ENCODE measurements around the gene PDZRN3. TPM values are rescaled to one million over a fixed set of nuclear protein-coding genes. Genes with fewer than 3 reads are reported as not detected.

Gene PDZRN3
- total RNA-seq, 2 experiments from 2014 or later: not detected

DNA sequence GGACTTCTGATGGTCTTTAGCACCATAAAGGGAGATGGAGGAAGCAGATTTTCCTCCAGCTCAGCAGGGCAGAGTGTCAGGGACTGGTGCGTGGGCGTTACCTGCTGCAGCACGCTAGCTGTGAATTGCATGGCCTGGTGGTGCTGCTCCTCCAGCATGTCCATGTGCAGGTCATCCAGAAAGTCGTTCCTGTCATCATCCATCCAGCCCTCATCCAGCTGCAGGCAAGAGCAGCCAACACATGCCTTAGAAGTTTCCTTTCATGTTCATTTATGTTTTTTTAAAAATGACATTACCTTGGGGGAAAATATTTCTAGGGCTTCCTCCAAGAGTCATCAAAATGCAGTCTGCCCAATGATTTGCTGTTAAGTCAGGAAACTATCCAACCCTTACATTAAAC is 239.2 kb downstream of the PDZRN3 start:
- DNase-seq: no peak
- CTCF ChIA-PET: no interaction called here
- Mint-ChIP-seq H3K36me3 (ENCODE audit: low read depth) (no peaks in the 10 kb centered on the region), H3K4me3 (no peak overlapping the region), H3K27me3 (no peaks in the 10 kb centered on the region), H3K9me3 (peaks cover 11% of the 10 kb centered on the region), H3K27ac (no peak overlapping the region), H3K4me1 (no peaks in the 10 kb centered on the region)
- POLR2A ChIA-PET: no interaction called here

DNA sequence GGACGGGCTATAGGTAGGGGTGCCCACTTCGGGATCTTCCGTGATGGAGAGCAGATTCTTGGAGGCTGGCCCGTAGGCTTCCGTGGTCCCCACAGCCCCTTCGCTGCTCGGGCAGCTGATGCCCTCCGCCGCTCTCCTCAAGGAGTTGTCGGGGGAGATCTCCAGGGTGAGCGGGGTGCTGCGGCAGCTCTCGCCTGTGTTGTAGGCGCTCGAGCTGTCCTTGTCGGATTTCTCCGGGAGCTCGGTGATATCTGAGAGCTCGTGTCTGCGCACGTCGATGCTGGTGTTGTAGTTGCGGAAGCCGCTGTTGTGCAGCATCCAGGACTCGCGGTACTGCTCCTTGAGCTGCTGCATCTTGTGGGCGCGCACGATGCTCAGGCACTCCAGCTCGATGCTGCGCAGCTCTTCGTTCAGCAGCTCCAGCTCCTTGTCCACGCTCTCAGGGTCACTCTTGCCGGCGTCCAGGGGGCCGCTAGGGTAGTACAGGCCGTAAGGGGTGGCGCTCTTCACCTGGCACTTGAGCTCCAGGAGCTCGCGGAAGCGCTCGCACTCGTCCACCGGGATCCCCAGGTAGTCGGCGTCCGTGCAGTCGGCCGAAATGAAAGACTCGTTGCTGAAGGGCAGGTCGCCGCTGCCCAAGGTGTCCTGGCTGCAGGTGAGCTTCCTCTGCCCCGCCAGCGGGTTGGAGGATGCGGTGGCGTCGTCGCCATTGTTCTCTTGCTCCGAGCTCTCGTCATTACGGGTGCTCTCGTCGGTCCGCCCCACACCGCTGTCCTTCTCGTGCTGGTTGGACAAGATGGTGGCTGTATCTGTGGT is 240.4 kb downstream of the PDZRN3 start:
- DNase-seq: no peak
- H3K36me3 Mint-ChIP-seq (ENCODE audit: low read depth): no peaks in the 10 kb centered on the region
- H3K27ac Mint-ChIP-seq: no peak overlapping the region
- H3K27me3 Mint-ChIP-seq: no peaks in the 10 kb centered on the region
- no peak overlapping the region for H3K4me3 Mint-ChIP-seq
- ChIA-PET CTCF (no interaction called here), POLR2A (no interaction called here)
- H3K9me3 Mint-ChIP-seq: peaks cover 11% of the 10 kb centered on the region
- no peaks in the 10 kb centered on the region for H3K4me1 Mint-ChIP-seq

DNA sequence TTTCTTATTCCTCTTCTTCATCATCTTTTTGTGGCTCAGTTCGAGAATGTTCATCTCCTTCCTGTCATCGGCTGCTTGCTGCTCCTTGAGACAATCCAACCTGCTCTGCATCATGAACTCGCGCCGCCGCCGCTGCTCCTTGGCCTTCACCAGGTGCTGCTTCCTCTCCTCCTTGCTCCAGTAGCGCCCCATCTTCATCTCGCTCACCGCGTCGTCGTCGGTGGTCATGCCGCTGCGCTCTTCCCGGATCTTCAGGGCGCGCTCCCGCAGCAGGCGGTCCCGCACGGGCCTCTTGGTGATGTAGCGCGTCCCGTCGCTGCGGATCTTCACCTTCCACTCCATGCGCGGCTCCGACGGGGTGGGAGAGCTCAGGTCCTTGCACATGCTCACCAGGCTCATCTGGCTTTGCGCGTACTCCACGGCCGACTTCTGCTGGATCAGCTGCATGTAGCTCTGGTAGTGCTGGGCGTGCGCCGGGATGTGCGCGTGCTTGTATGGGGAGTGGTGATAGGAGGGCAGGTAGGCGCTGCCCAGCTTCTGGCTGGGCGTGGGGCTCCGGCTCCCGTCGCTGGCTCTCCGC is 241.2 kb downstream of the PDZRN3 start:
- Mint-ChIP-seq H3K4me1 (no peaks in the 10 kb centered on the region), H3K27me3 (no peaks in the 10 kb centered on the region), H3K9me3 (peaks cover 11% of the 10 kb centered on the region), H3K27ac (no peak overlapping the region), H3K4me3 (no peak overlapping the region), H3K36me3 (ENCODE audit: low read depth) (no peaks in the 10 kb centered on the region)
- DNase-seq: no peak
- ChIA-PET CTCF (no interaction called here), POLR2A (no interaction called here)

DNA sequence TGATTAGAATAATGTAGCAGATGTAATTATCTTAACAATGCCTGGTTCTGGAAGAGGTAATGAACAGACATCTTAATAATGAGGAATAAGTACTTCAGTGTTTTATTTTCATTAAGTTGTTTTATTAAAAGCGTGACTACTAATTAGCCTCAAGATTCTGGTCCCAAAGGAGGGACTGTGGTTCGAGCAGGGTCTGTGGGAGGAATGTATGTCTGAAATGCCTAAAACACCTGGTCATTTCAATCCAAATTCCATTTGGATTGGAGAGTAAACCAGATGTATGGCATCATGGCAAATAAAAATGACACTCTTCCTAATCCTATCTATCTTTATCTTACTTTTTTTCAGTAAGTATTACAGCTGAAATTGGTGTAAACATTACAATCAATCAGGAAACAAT is 243.2 kb downstream of the PDZRN3 start:
- CTCF ChIA-PET: no interaction called here
- POLR2A ChIA-PET: no interaction called here
- Mint-ChIP-seq H3K27me3 (no peaks in the 10 kb centered on the region), H3K27ac (no peak overlapping the region), H3K9me3 (peaks cover 11% of the 10 kb centered on the region), H3K4me1 (no peaks in the 10 kb centered on the region), H3K4me3 (no peak overlapping the region), H3K36me3 (ENCODE audit: low read depth) (no peaks in the 10 kb centered on the region)
- no peak for DNase-seq

DNA sequence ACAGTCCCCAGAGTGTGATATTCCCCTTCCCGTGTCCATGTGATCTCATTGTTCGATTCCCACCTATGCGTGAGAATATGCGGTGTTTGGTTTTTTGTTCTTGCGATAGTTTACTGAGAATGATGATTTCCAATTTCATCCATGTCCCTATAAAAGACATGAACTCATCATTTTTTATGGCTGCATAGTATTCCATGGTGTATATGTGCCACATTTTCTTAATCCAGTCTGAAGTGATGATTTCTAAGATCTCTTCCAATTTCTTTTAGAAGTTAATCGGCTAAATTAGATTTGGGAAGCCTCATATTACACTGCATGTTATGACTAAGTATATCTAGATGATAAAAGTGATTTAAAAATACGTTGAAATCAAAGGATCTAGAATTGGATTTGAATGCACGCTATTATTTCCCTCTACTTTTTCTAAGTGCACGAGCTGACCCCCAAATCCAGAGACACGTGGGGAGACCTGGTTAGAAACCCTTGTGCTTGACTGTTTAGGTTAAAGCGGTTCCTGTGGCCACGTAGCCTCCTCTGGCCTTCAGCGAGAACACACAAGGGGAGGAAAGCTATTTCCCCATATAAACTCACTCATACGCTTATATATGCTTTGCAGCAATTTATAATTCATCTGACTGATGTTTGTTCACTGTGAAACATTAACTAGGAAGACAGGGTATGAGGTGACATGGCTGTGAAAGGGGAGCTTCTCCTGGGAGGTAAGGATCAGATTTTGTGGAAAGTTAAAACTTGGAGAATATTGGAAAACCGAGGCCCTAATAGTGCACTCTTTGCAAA is 243.8 kb downstream of the PDZRN3 start:
- no peaks in the 10 kb centered on the region for H3K4me1 Mint-ChIP-seq
- DNase-seq: no peak
- H3K36me3 Mint-ChIP-seq (ENCODE audit: low read depth): no peaks in the 10 kb centered on the region
- no peak overlapping the region for H3K4me3 Mint-ChIP-seq
- CTCF ChIA-PET: interaction anchor here (0.6 kb wide), 1 partner anchor 360 kb away, joined by 3 read pairs; no protein-coding TSS in a partner anchor
- H3K27ac Mint-ChIP-seq: no peak overlapping the region
- H3K9me3 Mint-ChIP-seq: peaks cover 10% of the 10 kb centered on the region
- POLR2A ChIA-PET: no interaction called here
- H3K27me3 Mint-ChIP-seq: no peaks in the 10 kb centered on the region

- peaks cover 14% of the 10 kb centered on the region for H3K9me3 Mint-ChIP-seq
- no peak for DNase-seq
- ChIA-PET POLR2A (no interaction called here), CTCF (no interaction called here)
- H3K4me3 Mint-ChIP-seq: no peak overlapping the region
- no peaks in the 10 kb centered on the region for H3K36me3 Mint-ChIP-seq (ENCODE audit: low read depth)
- H3K27ac Mint-ChIP-seq: no peak overlapping the region
- no peaks in the 10 kb centered on the region for H3K27me3 Mint-ChIP-seq
- no peaks in the 10 kb centered on the region for H3K4me1 Mint-ChIP-seq
Observed at GRCh38 chr3:73379465-73379864, 245.3 kb downstream of the PDZRN3 start.

DNA sequence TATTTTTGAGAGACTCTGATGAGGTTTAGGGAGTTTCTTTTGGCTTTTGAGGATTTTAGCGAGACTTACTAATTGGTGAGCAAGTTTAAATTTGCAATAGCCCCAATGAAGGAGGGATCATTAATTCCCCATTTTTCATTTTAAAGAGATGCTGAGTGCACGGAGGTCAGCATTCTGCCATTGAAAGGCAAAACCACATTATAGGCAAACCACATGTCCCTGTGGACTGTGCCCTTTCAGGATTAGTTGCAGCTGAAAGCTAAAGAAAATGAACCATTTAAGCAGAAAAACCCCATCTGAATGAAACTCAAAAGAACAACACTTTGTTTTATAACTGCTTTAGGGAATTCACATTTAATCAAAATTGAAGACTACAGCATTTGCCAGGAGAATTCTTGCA is 246.5 kb downstream of the PDZRN3 start:
- DNase-seq: no peak
- CTCF ChIA-PET: no interaction called here
- no peaks in the 10 kb centered on the region for H3K27me3 Mint-ChIP-seq
- no peak overlapping the region for H3K4me3 Mint-ChIP-seq
- peaks cover 17% of the 10 kb centered on the region for H3K9me3 Mint-ChIP-seq
- no peaks in the 10 kb centered on the region for H3K4me1 Mint-ChIP-seq
- no peak overlapping the region for H3K27ac Mint-ChIP-seq
- H3K36me3 Mint-ChIP-seq (ENCODE audit: low read depth): no peaks in the 10 kb centered on the region
- POLR2A ChIA-PET: no interaction called here

DNA sequence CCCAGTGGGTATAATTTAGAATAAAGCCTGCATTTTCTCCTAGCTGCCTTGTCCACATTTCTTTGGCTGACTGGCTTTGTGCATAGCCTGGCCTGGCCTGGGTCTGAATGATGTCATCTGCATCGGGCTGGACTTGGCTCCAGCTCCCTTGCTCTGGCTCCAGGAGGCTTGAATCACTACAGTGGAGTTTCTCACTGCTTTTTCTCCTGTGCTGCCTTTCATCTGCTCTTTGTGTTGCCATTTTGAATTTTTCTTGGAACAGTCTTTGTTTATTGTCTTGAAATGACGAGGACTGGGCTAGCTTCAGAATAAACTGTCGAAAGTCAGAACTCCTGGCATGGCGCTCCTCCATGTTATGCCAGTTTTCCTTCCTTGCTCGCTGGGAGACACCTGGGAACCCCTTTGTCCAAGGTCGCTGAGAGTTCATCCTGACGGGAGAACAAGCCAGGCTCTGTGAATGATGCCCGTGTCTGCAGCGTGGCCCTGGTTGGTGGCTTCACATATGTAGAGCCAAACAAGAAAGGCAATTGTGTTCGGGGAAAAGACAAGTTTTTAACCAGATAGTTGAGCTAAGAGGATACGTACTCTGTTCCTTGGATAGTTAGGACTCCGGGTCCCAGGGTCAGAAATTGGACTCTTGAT is 258.9 kb downstream of the PDZRN3 start:
- H3K4me1 Mint-ChIP-seq: no peaks in the 10 kb centered on the region
- no peaks in the 10 kb centered on the region for H3K36me3 Mint-ChIP-seq (ENCODE audit: low read depth)
- POLR2A ChIA-PET: no interaction called here
- no peak overlapping the region for H3K4me3 Mint-ChIP-seq
- H3K27ac Mint-ChIP-seq: no peak overlapping the region
- peaks cover 2% of the 10 kb centered on the region for H3K9me3 Mint-ChIP-seq
- CTCF ChIA-PET: no interaction called here
- DNase-seq: no peak
- H3K27me3 Mint-ChIP-seq: no peaks in the 10 kb centered on the region

DNA sequence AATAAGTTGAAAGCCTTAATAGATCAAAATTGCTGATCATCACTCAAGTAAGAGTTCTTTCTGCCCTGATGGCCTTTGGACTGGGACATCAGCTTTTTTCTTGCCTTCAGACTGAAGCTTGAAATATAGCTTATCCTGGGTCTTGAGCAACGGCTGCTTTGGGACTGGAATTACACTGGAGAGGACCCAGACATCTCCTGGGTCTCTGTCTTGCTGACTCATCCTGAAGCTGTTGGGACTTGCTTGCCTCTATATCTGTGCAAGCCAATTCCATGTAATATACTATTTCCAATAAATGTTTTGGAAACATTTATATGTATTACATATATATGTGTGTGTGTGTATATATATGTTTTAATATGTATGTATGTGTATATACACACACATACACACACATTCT is 260.2 kb downstream of the PDZRN3 start:
- H3K36me3 Mint-ChIP-seq (ENCODE audit: low read depth): no peaks in the 10 kb centered on the region
- H3K27ac Mint-ChIP-seq: no peak overlapping the region
- no peak overlapping the region for H3K4me3 Mint-ChIP-seq
- no peak for DNase-seq
- no peaks in the 10 kb centered on the region for H3K27me3 Mint-ChIP-seq
- POLR2A ChIA-PET: no interaction called here
- no peaks in the 10 kb centered on the region for H3K4me1 Mint-ChIP-seq
- peaks cover 2% of the 10 kb centered on the region for H3K9me3 Mint-ChIP-seq
- CTCF ChIA-PET: no interaction called here

- Mint-ChIP-seq H3K27ac (no peak overlapping the region), H3K9me3 (peaks cover 2% of the 10 kb centered on the region), H3K4me3 (no peak overlapping the region), H3K27me3 (no peaks in the 10 kb centered on the region), H3K36me3 (ENCODE audit: low read depth) (no peaks in the 10 kb centered on the region), H3K4me1 (no peaks in the 10 kb centered on the region)
- DNase-seq: no peak
- CTCF ChIA-PET: no interaction called here
- POLR2A ChIA-PET: no interaction called here
Observed at GRCh38 chr3:73363093-73363492, 261.6 kb downstream of the PDZRN3 start.

- H3K27ac Mint-ChIP-seq: no peak overlapping the region
- CTCF ChIA-PET: no interaction called here
- no peak overlapping the region for H3K4me3 Mint-ChIP-seq
- no peaks in the 10 kb centered on the region for H3K9me3 Mint-ChIP-seq
- POLR2A ChIA-PET: no interaction called here
- H3K27me3 Mint-ChIP-seq: no peaks in the 10 kb centered on the region
- no peak for DNase-seq
- H3K36me3 Mint-ChIP-seq (ENCODE audit: low read depth): no peaks in the 10 kb centered on the region
- H3K4me1 Mint-ChIP-seq: no peaks in the 10 kb centered on the region
Observed at GRCh38 chr3:73361591-73361990, 263.1 kb downstream of the PDZRN3 start.

DNA sequence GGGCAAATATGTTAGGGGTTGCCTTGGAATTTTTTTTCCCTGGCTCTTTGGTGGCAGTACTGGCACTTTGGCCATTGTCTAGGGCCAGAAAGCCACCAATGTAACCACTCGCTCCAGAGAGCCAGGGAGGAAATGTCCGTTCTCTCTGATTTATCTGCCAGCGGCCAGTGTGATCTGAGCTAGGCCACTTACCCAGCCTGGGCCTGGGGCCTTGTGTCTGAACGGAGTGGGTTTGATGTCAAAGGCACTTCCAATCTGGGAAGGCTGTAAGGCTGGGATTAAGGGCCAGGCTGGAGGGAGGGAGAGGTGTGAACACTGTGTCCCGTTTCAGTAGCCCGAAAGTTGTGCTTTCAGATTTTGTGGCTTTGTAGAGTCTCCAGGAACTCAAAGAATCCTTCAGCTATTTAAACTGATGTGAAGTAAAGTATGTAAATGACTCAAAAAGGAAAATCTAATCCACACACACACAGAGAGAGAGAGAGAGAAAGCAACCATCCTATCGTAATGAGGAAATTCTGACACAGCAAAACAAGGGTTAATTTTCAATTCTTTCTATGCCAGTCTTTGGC is 271.0 kb downstream of the PDZRN3 start:
- ChIA-PET CTCF (no interaction called here), POLR2A (no interaction called here)
- no peak overlapping the region for H3K27ac Mint-ChIP-seq
- no peaks in the 10 kb centered on the region for H3K27me3 Mint-ChIP-seq
- no peak overlapping the region for H3K4me3 Mint-ChIP-seq
- no peaks in the 10 kb centered on the region for H3K9me3 Mint-ChIP-seq
- no peak for DNase-seq
- no peaks in the 10 kb centered on the region for H3K36me3 Mint-ChIP-seq (ENCODE audit: low read depth)
- no peaks in the 10 kb centered on the region for H3K4me1 Mint-ChIP-seq

All from activated CD4-positive, alpha-beta memory T cell treated with anti-CD3 and anti-CD28 coated beads, Interleukin-2, amount 10 ng/mL, durations not matched to agents 7 days and 5 days (primary cell).